ENCODE measurements around the gene FBXL7.

FBXL7 gene

DNA sequence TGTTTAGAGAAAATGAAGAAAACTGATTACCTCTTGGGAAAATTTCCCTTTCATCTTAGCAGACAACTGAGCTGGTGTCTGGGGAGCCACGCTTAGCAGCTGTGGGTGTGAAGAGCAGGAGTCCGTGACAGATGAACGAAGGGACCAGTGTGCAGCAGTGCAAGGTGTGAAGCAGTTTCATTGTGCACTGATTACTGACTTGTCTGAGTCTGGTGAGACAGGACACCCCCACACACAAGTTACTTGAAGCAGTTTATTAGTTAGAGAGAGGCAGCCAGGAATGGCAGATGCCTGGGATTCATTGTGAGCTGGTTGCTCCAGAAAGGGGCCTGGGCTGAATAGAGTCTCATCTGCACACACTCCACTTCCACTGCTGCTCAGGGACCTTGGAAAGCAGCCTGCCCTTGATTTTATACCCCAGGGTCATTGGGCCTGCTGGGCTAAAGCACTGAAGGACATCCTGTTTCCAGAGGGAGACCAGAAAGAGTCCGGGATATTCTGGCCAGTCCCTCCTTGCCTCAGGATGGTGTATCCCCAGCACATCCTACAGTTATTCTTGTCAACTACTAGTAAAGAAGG, 47.4 kb downstream of the FBXL7 start:
- FAIRE-seq = no peak

DNA sequence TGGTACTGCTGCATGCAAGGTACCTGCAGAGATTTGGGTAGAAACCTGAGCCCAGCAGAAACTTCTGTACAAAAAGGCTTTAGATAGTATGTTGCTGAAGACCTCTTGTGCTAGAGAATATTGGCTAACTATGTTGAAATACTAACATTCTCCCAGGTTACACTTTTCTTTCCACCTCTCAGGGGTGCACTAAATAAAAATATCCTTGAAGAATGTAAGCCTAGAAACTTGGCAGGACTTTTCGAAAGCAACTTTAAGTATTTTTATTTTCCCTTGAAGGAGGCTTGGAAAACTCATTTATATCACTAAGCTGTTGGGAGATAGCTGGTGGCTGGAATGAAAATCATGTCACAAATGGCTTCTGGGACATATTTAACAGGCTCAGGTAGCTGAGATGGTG, 50.0 kb downstream of the FBXL7 start:
- FAIRE-seq = no peak

DNA sequence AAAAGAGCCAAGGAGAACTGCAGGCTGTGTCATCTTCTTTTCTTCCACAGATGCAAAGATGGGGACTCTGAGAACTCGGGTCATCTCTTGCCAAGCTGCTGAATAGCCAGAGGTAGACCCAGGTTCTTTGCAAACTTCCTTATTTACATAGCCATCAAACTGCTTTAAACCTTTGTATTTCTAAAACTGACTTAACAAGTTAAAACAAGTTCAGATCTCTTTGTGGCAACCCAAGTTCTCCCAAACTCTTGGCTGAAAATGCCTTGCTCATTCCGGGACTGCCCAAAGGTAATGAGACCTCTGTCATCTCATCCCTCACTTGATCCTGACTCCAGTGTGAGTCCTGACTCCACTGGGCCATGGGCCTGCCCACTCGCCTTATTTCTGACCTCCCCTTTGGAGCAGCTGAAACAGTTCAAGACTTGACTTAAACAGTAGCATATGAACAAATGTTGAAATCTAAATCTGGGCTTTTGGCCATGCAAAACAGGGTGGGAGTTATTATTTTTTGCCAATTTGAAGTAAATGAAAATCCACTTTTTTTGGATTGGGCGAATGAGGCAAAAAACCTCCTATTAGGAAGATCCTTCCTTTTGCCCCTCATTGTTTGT, 50.6 kb downstream of the FBXL7 start:
- no peak for FAIRE-seq

DNA sequence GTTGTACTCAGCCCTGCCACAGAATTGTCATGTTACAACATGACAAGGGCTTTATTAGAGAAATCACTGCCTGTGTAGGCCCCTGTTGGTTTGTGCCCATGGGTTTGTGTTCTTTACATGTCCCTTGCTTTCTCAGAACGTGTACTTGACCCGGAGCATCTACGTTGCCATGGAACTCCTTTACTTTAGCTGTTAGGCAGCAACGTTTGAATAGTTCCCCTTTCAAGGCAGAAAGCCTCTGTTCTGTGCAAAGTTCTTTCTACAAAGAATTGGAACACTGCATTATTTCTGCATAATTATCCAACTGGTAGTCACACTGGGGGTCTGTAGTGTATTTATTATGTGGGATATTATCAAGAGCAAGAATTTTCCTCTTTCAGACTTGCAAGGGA, 51.1 kb downstream of the FBXL7 start:
- FAIRE-seq = no peak

DNA sequence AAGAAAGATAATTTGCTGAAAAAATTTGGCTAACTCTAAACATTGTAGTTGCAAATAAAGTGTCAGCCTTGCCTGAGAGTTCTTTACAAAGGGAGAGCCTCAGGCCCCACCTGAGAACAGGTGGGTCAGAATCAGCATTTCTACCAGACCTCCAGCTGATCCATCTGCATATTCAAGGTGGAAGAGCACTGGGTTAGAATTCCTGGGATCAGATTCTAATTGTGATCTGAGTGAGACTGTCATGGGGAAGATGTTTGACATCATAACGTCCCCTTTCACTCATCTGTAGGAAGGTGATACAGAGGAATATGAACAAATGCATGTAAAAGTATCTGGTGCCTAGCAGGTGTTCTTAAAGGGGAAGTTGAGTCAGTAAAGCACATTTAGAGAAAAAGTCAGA, 54.6 kb downstream of the FBXL7 start:
- FAIRE-seq = no peak

DNA sequence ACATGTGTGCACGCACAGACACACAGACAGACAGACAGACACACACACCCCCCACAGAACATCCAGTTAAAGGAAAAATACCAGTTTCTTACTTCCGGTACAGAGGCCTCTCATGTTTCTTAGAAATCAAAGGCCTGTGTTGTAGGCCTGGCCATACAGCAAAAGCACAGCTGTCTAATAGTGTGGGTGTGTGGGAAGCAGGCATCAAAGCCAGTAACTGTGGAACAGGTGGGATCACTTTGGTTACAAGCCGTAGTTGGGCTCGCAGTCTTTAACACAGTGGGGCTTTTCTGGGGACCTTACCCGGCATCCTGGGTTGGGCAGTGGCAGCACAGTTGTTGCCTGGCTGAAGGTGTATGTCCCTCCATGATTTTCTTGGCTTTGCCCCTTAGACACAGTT, 55.2 kb downstream of the FBXL7 start:
- FAIRE-seq = no peak

DNA sequence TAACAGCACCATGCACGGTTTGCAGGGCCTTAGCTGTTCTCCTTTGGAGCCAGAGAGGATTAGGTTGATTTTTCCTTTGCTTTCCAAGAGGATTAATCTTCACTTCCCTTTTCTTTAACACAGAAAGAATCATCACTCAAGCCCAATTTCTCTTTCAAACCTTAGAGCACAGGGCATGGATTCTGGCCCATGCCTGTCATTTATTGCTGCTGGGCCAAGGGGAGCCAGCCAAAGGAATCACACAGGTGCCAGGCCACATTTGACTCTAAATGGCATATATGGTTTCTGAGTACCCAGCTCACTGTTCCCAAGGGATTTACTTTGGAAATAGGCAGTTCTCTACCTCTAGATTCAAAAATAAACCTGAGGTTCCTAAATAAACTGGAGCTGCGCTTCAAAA, 58.3 kb downstream of the FBXL7 start:
- FAIRE-seq = no peak

DNA sequence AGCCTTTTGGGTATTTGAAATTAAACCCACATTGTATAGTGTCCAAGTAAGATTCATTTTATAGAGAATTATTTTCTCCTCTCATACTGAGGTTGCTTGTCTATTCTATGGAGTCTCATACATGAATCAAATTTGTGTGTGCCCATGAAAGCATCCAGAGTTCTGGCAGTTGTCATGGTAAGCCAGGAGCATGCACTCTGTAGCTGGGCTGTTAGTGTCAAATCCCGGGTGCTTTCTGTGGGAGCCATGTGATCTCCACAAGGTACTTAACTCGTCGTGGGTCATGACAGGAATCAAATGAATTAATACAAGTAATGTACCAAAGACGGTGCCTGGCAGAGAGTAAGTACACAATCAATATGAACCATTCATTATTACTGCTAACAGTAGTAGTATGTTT, 58.7 kb downstream of the FBXL7 start:
- FAIRE-seq = no peak

DNA sequence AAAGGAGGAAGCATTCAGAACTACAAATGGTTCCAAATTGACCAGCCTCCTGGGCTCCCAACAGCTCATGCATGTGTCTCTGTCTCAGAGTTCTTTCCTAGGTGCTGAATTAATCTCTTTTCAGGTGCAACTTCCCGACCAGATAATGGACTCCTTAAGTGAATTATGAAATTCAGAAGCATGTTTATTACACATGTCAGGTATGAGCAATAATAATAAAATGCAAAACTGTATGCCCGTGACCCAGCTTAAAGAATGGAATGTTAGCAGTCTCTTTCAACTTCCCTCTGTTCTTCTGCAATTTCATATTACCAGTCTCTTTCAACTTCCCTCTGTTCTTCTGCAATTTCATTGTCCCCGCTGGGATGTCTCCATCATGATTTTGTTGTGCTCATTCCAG, 60.4 kb downstream of the FBXL7 start:
- no peak for FAIRE-seq

DNA sequence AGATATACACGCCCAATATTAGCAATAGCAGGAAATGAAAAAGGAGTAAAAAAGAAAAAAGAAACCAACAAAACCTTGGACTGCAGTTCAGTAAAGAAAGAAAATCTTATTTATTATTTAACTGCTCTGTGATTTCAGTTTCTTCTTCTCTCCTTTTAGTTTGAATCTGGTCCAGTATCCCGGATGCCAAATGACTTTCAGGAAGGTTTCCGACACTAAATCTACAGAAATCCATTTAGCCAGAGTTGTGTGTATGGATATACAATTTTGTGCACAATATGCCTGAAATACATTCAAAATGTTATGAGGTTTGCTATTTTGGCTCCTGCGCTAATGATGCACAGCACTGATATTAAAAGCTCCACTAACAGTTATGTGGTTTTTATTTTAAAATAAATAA, 64.5 kb downstream of the FBXL7 start:
- FAIRE-seq = no peak

DNA sequence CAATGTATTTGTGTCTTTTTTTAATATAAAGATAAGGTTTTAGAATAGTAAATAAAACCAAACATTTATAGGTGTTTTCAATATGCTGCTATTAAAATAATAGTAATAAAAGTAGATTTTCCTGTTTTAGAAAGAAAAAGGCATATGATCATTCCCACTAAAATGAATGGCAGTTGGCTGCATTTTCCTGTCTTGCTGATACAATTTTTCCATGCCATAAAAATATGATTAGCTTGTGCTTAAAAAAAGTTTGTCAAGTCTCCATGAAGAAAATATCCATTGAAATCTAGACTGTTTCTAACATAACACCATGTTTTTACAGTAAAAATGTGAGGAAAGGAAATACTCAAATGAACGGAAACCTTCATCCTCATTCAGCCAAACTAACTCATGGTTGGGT, 65.0 kb downstream of the FBXL7 start:
- FAIRE-seq = no peak

DNA sequence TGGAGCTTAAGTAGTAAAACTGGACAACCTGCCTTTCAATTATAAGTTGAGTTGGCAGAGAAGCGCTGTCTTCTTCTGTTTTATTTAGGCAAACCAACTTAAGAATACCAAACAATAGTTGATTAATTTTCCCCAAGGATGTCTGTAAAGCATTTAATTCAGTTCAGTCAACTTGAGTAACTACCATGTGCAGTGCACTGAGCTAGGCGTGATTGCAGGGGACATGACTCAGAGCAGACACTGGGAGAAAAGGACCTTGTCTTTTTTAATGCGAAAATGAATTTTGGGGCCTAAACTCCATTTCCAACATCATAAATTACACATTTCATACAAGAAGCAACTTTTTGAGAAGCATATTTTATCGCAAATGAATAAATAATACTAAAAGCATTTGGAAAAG, 66.3 kb downstream of the FBXL7 start:
- no peak for FAIRE-seq

DNA sequence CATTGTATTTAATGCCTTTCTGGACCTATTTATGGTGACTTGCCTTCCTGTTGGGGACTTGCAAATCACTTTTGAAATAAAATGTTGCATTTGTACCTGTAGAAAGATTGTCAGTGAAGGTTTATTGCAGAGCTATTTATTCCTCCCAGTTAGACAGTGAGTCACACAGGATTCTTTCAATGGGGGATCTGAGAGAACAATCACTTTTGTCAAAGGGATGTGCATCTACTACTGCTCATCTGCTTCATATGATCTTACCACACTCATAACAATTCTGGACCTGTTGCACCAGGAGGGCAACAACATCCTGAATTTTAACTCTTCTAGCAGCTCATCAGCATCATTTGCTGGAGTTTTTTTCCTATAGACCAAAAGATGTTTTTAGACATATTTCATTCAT, 66.8 kb downstream of the FBXL7 start:
- FAIRE-seq = no peak

DNA sequence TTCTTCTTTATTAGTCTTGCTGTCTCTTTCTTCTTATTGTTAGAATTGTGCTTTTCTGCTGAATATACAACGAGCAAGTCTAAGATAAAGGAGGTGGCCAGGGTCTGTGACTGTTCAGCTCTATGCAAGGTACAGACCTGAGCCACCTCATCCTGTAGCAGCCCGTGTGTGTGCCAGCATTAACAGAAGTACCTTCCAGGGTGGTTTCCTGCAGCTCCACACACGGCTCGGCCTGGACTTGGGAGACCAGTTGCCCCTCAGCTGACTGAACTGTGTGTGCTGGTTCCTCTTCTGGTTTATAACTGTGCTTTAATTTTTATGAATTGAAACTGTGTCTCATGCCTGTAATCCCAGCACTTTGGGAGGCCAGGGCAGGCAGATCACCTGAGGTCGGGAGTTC, 70.5 kb downstream of the FBXL7 start:
- FAIRE-seq = no peak

DNA sequence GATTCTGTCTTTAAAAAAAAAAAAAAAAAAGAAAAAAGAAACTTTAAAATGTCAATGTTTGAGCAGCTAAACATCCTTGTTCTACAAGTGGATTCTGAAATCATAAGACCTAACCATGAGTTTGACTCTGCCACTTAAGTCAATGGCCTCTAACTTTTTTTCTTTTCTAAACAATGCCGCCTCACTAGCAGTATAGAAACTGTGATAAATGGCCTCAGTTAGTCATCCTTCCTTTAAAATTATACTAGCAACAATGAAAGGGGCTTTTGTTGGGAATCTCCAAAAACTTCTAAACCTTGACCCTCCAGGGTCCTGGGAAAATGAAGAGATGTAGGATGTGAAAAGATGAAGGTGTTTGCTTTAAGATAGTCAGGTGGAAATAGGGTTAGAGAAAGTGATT, 71.1 kb downstream of the FBXL7 start:
- no peak for FAIRE-seq

DNA sequence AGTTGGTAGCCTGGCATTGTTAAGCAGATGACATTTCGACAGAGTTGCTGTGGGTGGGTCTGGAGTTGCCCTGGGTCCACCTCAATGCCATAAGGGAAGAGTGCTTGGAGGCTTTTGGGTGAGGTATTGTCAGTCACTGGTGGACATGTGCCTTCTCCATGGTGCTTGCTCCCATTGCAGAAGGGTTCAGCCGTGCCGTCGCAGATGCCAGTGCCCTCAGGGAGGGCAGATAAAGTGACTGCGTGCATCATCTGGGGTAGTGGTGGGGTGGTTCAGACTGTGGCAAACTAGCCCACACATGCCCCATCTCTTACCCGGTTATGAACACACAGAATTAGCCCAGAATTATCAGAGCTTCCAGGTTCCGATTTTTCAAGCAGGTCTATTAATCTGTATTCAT, 71.6 kb downstream of the FBXL7 start:
- FAIRE-seq = no peak

DNA sequence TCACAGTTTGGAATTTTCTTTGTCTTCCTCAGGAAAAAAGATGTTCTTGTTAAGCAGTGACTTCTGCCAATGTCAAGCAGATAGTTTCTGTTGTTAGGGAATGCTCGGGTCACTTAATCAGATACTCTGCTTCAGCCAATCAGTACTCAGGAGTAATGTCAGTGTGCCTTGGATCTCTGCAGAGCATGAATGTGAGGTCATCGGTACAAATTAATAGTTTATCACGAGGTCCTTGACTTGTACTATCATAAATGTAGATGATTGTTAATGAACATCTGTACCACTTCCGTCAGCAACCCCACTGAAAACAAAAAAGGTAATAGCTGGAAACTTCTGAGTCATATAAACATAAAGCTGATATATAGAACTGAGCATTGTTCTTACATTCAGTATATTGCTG, 73.6 kb downstream of the FBXL7 start:
- FAIRE-seq = no peak

DNA sequence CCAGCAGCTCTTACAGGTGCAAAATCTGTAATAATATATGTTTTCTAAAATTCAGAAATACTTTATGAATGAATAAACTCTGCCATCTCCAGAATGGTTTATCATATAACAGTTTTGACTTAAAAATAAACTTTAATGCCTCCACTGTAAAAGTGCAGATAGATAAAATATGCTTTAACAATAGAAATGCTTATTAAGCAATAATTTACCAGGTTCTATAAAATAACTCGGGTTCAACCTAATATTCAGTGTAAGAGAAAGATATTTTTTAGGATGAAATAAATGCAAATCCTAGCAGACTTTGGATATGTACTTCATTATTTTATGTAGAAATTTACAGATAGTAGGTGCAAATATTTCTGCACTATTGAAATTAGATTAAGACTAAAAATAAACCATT, 74.1 kb downstream of the FBXL7 start:
- no peak for FAIRE-seq

DNA sequence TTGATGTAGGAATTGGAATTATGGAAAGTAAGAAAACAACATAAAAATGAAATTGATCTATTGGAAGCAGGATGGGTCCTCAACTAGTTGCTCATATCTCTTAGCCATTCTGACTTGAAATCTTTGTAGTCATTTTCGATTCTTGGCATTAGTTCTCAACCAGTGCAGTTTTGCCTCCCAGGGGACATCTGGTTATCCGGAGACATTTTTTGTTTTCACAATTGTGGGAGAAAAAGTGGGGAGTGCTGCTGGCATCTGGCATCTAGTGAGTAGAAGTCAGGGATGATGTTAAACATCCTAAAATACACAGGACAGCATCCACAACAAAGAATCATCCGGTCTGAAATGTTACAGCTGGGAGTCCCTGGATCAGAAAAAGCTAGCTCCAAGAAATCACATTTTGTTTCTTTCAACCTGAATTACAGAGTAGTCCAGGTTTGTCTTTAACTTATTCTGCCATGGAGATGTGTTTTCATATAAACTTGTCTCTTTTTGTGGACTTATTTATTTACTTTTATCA, 74.9 kb downstream of the FBXL7 start:
- no peak for FAIRE-seq

DNA sequence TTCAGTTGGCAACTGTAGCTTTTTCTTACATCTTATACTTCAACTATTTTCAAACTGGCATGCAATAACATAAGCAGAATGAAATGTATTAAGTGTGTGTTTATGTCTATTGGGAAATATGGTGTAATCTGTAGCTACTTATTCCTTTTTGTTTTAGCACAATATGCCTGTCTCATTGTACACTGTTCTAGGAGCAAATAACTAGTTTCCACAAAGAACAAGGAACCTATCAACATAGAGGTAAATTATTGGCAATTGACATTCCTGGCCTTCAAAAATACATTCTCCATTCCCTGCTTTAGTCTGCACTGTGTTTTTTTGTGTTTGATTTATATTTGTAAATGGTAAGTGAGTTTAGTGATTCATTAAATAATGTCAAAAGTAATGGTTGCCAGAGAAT, 75.7 kb downstream of the FBXL7 start:
- no peak for FAIRE-seq

DNA sequence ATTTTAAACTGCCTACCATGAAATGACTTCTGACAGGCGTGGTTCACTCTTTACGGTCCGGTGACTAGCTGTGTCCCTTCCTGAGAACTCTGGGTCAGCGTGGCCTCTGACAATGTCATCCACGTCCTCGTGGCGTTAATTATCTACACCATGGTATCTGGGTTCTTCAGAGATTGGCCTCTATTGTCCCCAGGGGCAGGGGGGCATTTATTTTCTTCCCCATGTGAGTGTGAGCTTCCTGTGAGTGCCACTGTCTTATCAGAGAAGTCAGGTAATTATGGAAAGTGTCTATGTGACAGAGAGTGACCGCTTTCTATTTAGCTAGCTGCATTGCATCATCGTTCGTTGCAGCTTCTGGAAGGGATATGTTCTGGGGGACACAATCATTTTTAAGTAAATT, 77.2 kb downstream of the FBXL7 start:
- FAIRE-seq = no peak

DNA sequence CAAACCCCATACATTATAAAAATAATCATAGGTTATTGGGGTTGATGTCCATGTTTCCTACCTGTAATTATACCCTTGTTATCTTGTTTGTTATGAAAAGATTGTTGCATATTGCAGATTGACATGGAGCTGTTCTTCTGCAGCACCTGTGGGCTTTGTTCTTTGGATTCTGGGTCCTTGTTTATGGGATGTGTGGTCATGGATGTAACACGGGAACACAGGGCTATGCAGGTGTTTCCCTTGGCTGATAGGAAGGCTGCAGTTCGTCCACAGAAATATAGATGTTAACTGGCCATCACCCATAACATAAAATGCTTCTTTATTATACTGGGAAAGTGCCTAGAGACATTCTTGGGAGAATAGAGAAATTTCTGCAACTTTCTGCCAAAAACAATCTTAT, 77.9 kb downstream of the FBXL7 start:
- FAIRE-seq = no peak

DNA sequence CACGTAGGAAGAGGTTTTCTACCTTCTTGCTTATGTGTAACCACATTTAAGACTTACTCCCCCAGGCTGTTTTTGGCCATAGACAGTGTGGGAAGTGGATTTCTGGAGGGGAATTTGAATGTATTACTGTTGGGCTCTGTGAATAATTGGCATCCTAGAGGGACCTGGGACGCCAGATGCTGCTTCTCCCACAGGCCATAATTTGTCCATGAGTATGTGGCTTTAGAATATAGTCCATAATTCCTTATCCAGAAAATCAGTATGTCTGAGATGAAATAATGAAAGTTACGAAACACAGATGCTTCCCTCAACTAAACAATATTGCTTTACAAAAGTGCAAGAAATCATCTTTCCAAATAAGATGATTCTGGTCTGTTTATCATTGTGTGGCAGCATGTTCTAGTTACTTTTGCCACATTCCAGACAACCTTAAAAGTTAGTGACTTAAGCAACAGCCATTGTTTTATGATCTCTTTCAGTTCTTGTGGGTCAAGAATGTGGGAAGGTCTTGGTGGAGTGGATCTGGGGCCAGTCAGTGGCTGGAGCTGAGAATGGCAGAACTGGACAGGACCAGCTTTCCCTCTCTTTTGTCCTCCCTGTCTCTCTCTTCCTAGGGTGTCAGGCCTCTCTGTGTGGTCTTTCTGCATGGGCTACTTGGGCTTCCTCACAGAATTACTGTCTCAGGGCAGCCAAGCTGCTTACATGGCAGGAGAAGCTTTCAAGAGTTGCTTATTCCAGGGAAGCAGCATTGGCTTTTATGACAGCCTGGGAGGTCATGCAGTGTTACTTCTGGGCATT, 79.4 kb downstream of the FBXL7 start:
- no peak for FAIRE-seq

DNA sequence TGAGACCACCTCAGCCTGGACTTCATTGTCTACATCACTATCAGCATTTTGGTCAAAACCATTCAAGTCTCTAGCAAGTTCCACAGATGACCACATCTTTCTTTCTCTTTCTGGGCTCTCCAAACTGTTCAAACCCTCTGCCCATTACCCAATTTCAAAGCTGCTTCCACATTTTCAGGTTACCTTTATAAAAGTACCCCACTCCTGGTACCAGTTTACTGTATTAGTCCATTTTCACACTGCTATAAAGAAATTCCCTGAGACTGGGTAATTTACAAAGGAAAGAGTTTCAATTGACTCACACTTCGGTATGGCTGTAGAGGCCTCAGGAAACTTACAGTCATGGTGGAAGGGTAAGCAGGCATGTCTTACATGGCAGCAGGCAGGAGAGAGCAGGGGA, 84.5 kb downstream of the FBXL7 start:
- FAIRE-seq = no peak
